ENCODE measurements around the gene VSTM2B. TPM values are rescaled to one million over a fixed set of nuclear protein-coding genes. Genes with fewer than 3 reads are reported as not detected.

VSTM2B gene
- not detected for total RNA-seq

DNA sequence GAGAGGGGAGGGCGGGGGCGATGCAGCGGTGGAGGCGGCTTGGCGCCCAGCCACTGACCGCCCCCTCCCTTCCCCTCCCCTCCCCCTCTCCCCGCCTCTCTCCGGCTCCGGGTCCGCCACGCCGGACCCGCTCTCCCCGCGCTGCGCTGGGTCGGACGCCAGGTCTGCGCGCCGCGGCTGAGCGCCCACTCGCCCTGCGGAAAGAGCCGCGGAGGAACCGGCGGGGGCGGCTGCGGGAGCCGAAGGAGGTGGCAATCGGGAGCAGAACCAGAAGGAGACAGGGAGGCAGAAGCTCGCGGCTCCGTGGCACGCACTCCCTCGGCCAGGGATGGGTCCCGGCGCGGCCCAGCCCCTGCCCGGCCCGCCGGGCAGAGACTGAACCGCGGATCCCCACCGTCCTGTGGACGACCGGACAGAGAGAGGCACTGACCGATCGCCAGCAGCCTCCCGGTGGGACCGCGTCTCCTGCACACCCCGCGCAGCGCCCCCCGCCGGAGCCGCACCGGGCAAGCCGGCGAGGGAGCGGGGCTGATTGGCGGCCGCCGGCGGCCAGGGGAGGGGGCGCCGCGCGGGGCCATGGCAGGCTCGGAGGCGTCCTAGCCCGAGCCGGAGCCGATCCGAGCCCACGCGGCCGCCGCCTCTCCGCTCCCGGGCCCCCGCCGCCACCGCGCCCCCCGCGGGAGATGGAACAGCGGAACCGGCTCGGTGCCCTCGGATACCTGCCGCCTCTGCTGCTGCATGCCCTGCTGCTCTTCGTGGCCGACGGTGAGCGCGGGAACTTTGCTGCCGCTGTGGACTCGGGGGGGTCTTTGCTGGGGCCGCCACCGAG, at the start of gene VSTM2B:
Gene VSTM2B (plus strand): TSS at position 94 of the 829 bp plus-strand sequence. CDS start 590 bp downstream, at position 684.
- CTCF ChIA-PET = interaction anchor here (0.6 to 2.4 kb wide), 3 partner anchors 85 to 451 kb away, joined by 3 to 11 read pairs (median 4); no protein-coding TSS in a partner anchor
- no peaks in the 10 kb centered on the region for H3K9me3 Mint-ChIP-seq

DNA sequence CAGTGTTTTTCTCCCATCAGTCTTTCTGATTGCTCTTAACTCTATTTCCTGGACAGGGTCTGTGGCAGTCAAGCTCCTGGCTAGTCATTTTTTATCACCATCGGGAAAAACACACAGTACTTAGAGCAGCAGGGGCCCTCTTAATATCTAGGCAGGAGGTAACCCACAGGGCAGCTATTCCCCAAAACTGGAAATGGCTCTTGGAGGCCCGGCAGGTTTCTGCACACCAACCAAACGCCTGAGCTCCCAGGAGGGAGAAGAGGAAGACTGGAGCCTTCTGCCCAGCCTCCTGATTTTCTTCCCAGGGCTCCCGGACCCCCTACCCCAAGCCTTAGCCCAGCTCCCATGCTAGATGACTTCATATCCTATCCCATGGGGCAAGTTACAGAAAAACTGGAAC, 49.3 kb upstream of the VSTM2B start:
- Mint-ChIP-seq H3K36me3 (peaks cover 3% of the 10 kb centered on the region), H3K27me3 (peaks cover 17% of the 10 kb centered on the region), H3K27ac (no peak overlapping the region), H3K4me1 (ENCODE audit: low read depth) (no peaks in the 10 kb centered on the region), H3K4me3 (no peak overlapping the region), H3K9me3 (peaks cover 9% of the 10 kb centered on the region)
- intact Hi-C loops (cut with micrococcal nuclease) = no loop called here
- ChIA-PET CTCF (no interaction called here), POLR2A (no interaction called here)
- DNase-seq = no peak

More for the DNA sequence above, at the start of gene VSTM2B:
- peaks cover 55% of the 10 kb centered on the region for H3K27me3 Mint-ChIP-seq
- peaks cover 34% of the 10 kb centered on the region for H3K4me1 Mint-ChIP-seq (ENCODE audit: low read depth)
- no peak within 1 kb of the TSS for H3K4me3 Mint-ChIP-seq
- intact Hi-C loops (cut with micrococcal nuclease) = loop anchor here (2.0 to 10.0 kb wide), 6 partner anchors 61 to 701 kb away; partner anchors contain the start of genes C19orf12 and UQCRFS1
- POLR2A ChIA-PET = no interaction called here
- DNase-seq = no peak
- peaks cover 3% of the 10 kb centered on the region for H3K36me3 Mint-ChIP-seq
- no peak within 1 kb of the TSS for H3K27ac Mint-ChIP-seq

DNA sequence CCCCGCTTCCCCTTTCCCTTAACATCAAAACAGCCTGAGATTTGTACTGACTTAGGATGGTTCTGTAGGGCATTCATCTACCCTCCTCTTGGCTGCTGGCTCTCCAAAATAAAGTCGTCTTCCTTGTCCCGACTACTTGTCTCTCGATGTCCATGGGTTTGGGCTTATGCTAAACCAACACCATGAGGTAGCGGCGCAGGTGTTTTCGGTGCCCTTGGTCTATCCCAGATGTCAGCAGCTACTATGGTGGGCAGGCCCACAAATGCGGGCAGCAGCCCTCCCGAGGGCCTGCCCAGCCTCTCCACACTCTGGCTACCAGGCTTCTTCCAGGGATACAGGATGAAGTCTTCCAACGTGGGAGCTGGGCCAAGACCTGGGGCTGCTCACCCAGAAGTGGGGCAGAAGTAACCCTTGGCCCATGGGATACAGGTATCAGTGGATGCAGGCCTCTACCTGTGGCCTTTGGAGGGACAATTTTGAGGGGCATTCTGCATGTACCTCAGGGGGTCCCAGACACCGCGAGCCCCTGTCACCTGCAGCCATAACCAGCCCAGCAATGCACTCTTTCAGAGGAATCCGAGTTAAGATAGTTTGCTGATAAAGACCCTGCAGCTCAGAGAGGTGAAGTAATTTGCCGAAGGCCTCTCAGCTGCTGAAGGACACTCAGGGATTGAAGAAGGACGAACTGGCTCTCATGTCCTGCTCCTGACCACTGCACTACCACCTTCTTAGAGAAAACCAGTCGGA, 47.8 kb upstream of the VSTM2B start:
- Mint-ChIP-seq H3K27me3 (peaks cover 22% of the 10 kb centered on the region), H3K4me1 (ENCODE audit: low read depth) (no peaks in the 10 kb centered on the region), H3K9me3 (peaks cover 9% of the 10 kb centered on the region), H3K27ac (no peak overlapping the region), H3K4me3 (no peak overlapping the region), H3K36me3 (peaks cover 3% of the 10 kb centered on the region)
- DNase-seq = no peak
- intact Hi-C loops (cut with micrococcal nuclease) = no loop called here
- CTCF ChIA-PET = interaction anchor here (1.2 to 1.4 kb wide), 2 partner anchors 8 to 50 kb away, joined by 4 to 5 read pairs; no protein-coding TSS in a partner anchor
- POLR2A ChIA-PET = no interaction called here

DNA sequence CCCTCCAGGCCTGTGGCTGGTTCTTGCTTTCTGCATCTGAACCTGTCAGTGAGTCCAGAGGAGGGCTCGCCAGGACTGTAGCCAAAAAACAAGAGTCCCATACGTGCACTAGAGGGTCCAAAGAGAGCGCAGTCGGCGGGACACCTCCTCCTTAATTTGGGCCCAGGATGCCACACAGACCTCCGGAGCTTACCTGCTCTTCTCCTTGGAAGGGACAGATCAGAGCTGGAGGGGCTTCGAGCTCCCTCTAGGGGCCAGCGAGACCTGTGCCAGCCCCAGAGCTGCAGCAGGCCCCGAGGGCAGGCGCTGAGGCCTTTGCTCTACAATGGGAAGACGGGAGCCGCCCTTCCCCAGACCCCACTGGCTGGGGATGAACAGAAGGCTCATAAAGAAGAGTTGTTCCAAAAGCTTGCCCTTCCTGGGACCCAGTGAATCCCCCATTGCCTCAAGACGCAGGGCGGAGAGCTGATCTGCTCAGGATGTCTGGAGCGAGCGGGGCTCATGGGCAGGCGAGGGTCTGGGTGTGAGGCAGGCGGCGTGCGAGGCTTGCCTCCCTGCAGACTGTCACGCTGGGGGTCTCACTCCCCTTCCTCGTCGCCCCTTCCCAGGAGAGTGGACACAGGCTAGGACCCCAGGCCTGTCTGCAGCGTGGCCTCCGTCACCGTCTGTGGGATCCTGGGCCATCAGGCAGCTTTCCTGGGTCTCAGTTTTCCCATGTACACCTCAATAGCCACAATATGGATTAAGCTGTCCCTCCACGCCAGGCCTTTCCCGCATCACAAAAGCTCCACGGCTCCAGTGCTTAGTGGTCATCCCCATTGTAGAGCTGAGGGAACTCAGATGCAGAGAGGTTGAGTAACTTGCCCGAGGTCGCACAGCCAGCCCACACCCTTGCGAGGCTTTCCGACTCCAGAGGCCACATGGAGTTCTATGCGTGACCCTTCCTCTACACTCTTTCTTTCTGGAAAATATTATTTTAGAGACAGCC, 46.9 kb upstream of the VSTM2B start:
- Mint-ChIP-seq H3K27me3 (peaks cover 19% of the 10 kb centered on the region), H3K9me3 (peaks cover 9% of the 10 kb centered on the region), H3K36me3 (peaks cover 3% of the 10 kb centered on the region), H3K4me3 (no peak overlapping the region), H3K27ac (no peak overlapping the region), H3K4me1 (ENCODE audit: low read depth) (no peaks in the 10 kb centered on the region)
- DNase-seq = peak; percentile 21
- intact Hi-C loops (cut with micrococcal nuclease) = no loop called here
- ChIA-PET CTCF (interaction anchor here (1.0 to 1.4 kb wide), 3 partner anchors 9 to 49 kb away, joined by 3 to 5 read pairs (median 4); no protein-coding TSS in a partner anchor), POLR2A (no interaction called here)

DNA sequence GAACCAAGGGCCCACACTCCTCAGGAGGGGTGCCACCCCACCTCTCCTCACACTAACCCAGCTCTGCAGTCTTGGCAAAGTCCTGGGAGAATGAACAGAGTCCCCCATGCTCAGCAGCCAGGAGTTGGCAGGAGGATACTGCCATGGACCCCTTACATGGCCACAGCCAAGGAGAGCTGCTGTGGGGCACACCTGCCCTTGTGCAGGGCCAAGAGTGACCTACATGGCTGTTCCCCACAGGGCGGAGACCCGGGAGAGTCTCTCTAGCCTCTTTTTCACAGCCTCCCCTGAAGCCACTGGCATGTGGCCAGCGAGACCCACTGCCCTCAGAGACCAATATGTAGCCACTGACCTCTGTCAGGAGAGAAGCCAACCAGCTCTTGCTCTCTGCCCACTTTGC, 45.9 kb upstream of the VSTM2B start:
- CTCF ChIA-PET = no interaction called here
- H3K27ac Mint-ChIP-seq = no peak overlapping the region
- H3K4me3 Mint-ChIP-seq = no peak overlapping the region
- POLR2A ChIA-PET = no interaction called here
- no peak for DNase-seq
- peaks cover 3% of the 10 kb centered on the region for H3K36me3 Mint-ChIP-seq
- peaks cover 19% of the 10 kb centered on the region for H3K27me3 Mint-ChIP-seq
- no peaks in the 10 kb centered on the region for H3K4me1 Mint-ChIP-seq (ENCODE audit: low read depth)
- H3K9me3 Mint-ChIP-seq = peaks cover 9% of the 10 kb centered on the region
- intact Hi-C loops (cut with micrococcal nuclease) = no loop called here

DNA sequence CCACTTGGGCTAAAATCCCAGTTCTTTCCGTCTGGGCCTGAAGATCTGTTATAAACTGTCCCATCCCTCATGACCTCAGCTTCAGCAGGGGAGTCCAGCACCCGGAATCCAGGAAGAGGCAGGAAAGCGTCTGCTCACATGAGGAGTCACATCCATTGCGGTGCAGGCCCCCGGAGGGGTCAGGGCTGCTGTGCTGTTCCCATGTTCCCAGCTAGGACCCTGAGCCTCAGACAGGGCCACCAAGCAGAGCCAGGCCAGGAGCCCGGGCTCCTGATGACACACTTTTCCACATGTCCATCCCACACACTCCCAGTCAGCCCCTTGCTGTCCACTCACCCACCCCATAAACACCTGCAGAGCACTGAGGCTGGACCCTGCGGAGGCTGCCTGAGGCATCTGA, 45.3 kb upstream of the VSTM2B start:
- intact Hi-C loops (cut with micrococcal nuclease) = no loop called here
- no peaks in the 10 kb centered on the region for H3K4me1 Mint-ChIP-seq (ENCODE audit: low read depth)
- H3K27ac Mint-ChIP-seq = no peak overlapping the region

DNA sequence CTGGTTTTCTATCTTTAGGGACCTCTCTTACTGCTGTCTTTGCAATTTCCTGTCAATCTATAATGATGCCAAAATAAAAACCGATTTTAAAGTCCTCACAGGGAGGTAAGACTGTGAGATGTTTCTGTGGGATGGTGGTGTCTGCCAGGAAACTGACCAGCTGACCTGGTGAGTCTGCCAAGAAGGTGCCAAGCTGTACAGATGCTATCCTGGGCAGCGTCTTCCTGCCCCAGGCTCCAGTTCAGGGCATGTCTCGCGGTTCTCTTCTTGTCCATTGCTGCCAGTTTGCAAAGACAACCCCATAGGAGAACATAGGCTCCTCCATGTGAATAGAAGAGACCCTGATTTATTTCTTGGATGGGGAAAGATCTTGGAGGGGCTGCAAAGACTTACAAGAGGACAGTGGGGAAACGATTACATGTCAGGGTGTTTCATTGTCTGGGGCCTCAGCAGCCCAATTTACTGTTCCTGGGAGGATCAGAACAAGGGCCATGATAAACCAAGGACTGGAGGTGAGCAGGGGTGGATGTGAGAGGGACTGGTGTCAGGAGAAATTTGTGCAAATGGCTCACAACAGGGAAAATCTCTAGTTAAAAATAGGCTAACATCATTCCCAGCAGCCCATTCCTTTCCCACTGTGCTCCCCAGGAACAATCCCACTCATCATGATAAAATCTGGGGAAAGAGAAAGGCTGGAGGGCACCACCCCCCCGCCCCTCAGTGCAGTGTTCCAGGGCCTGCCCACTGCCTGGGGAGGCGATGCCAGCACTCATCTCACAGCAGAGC, 42.7 kb upstream of the VSTM2B start:
- ChIA-PET CTCF (no interaction called here), POLR2A (no interaction called here)
- DNase-seq = no peak
- intact Hi-C loops (cut with micrococcal nuclease) = no loop called here
- H3K36me3 Mint-ChIP-seq = peaks cover 3% of the 10 kb centered on the region
- peaks cover 9% of the 10 kb centered on the region for H3K9me3 Mint-ChIP-seq
- peaks cover 18% of the 10 kb centered on the region for H3K27me3 Mint-ChIP-seq
- H3K4me1 Mint-ChIP-seq (ENCODE audit: low read depth) = no peaks in the 10 kb centered on the region
- H3K27ac Mint-ChIP-seq = no peak overlapping the region
- no peak overlapping the region for H3K4me3 Mint-ChIP-seq

More for the DNA sequence above, 45.3 kb upstream of the VSTM2B start:
- DNase-seq = no peak
- H3K9me3 Mint-ChIP-seq = peaks cover 9% of the 10 kb centered on the region
- CTCF ChIA-PET = no interaction called here
- H3K4me3 Mint-ChIP-seq = no peak overlapping the region
- H3K27me3 Mint-ChIP-seq = peaks cover 18% of the 10 kb centered on the region
- POLR2A ChIA-PET = no interaction called here
- peaks cover 3% of the 10 kb centered on the region for H3K36me3 Mint-ChIP-seq

DNA sequence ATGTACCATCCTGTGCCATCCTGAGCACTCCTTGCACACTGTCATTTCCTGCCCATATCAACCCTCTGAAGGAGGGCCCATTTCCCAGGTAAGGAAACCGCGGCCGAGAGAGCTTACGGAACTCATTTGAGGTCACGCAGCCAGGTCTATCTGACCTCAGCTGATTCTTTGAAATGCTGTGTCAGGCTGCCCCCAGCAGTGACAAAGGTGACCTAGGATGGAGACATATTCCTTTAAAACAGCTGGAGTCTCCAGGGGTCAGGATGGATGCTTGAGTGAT, 42.2 kb upstream of the VSTM2B start:
- no peak overlapping the region for H3K4me3 Mint-ChIP-seq
- peaks cover 9% of the 10 kb centered on the region for H3K9me3 Mint-ChIP-seq
- DNase-seq = no peak
- ChIA-PET CTCF (no interaction called here), POLR2A (no interaction called here)
- H3K36me3 Mint-ChIP-seq = peaks cover 3% of the 10 kb centered on the region
- H3K27ac Mint-ChIP-seq = no peak overlapping the region
- H3K27me3 Mint-ChIP-seq = peaks cover 18% of the 10 kb centered on the region
- intact Hi-C loops (cut with micrococcal nuclease) = no loop called here
- H3K4me1 Mint-ChIP-seq (ENCODE audit: low read depth) = no peaks in the 10 kb centered on the region

DNA sequence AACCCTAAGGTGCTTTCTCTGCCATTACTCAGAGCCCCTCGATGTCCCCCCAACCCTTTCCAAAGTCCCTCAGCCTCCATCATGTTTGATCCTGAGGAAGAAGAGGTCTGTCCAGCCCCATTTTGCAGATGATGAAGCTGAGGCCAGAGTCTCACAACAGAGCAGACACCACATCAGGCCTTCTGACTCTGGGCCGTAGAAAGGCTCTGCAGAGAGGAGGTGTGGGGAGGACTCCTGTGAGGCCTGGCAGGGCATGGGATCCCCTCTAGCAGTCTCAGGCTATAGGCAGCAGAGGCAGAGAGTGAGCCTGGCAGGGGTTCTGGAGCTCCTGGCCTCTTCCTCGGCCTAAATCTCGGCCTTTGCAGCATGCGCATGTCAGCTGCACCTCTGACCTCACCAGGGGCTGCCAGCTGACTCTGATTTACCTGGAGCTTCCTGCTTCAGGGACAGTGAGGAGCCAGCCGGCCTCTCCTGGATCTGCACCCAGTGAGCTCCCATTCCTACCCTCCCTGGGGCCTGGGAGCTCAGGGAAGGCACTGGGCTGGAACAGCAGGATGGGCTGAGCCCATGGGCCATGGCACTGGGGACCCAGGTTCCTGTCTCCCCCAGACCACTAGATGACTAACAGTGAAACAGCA, 41.7 kb upstream of the VSTM2B start:
- POLR2A ChIA-PET = no interaction called here
- peaks cover 18% of the 10 kb centered on the region for H3K27me3 Mint-ChIP-seq
- H3K4me1 Mint-ChIP-seq (ENCODE audit: low read depth) = no peaks in the 10 kb centered on the region
- peaks cover 9% of the 10 kb centered on the region for H3K9me3 Mint-ChIP-seq
- H3K36me3 Mint-ChIP-seq = peaks cover 3% of the 10 kb centered on the region
- no peak overlapping the region for H3K4me3 Mint-ChIP-seq
- intact Hi-C loops (cut with micrococcal nuclease) = no loop called here
- no peak overlapping the region for H3K27ac Mint-ChIP-seq
- no peak for DNase-seq
- CTCF ChIA-PET = no interaction called here

DNA sequence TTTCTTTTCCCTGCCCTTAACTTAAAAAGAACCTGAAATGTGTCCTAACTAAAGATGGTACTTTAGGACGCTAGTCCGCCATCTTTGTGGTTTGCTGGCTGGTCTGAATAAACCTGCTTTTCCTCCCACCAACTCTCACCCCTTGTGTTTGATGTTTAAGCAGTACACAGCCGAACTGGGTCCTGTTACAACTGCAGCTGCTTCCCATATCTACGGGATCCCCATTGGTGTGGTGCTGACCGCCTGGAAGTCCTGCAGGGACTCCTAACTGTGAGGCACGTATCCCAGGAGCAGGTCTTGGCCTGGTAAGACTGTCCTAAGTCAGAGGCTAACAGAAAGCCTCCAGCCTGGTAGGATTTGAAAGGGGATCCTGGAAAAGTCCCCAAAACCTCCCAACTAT, 40.9 kb upstream of the VSTM2B start:
- Mint-ChIP-seq H3K4me1 (ENCODE audit: low read depth) (no peaks in the 10 kb centered on the region), H3K9me3 (peaks cover 9% of the 10 kb centered on the region), H3K36me3 (peaks cover 3% of the 10 kb centered on the region), H3K4me3 (no peak overlapping the region), H3K27me3 (peaks cover 25% of the 10 kb centered on the region), H3K27ac (no peak overlapping the region)
- intact Hi-C loops (cut with micrococcal nuclease) = no loop called here
- ChIA-PET POLR2A (no interaction called here), CTCF (no interaction called here)
- DNase-seq = no peak

DNA sequence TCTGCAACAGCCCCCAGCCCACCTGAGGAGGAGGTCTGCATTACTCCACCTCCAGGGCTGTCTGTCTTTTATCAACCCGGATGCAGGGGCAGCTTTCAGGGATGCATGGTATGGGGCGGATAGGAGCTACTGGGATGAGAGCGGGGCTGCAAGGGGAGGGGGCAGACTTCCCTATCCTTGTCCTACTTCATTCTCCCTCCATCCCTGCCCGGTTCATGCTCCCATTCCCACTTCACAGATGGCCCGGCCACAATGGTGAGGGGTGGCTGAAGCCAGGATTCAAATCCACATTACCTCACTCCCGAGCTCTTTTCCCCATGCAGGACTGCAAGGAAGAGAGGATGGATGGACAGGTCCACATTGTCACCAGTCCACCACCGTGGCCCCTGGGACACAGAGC, 40.5 kb upstream of the VSTM2B start:
- intact Hi-C loops (cut with micrococcal nuclease) = no loop called here
- H3K4me1 Mint-ChIP-seq (ENCODE audit: low read depth) = no peaks in the 10 kb centered on the region

More for the DNA sequence above, 40.5 kb upstream of the VSTM2B start:
- Mint-ChIP-seq H3K9me3 (peaks cover 9% of the 10 kb centered on the region), H3K27me3 (peaks cover 25% of the 10 kb centered on the region), H3K27ac (no peak overlapping the region), H3K36me3 (peaks cover 3% of the 10 kb centered on the region), H3K4me3 (no peak overlapping the region)
- DNase-seq = no peak
- POLR2A ChIA-PET = no interaction called here
- CTCF ChIA-PET = no interaction called here

Measured in activated CD4-positive, alpha-beta memory T cell treated with anti-CD3 and anti-CD28 coated beads for 36 hours (primary cell).